ENCODE data around the gene FCN1. TPM values are rescaled to one million over a fixed set of nuclear protein-coding genes. Genes with fewer than 3 reads are reported as not detected.

The FCN1 gene
- total RNA-seq, 1 donor from 2014 or later, result 3.1 TPM

DNA sequence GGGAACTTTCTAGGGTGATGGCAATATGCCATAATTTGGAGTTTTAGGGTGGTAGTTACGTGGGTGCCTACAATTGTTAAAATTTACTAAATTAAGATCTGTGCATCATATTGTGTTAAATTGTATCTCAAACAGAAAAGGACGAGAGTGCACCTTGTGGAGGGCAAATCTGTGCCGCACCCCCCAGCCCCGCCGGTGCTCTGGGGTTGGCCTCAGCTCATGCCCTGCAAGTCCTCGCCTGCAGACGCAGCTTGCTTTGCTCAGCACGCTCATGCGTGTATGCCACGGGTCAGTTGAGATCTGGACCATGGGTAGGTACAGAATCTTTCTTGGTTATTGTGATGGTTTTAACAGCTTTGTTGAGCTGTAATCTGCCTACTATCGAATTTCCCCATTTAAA is 33.7 kb upstream of the FCN1 start:
- DNase-seq (ENCODE audit: low spot score), result no peak

DNA sequence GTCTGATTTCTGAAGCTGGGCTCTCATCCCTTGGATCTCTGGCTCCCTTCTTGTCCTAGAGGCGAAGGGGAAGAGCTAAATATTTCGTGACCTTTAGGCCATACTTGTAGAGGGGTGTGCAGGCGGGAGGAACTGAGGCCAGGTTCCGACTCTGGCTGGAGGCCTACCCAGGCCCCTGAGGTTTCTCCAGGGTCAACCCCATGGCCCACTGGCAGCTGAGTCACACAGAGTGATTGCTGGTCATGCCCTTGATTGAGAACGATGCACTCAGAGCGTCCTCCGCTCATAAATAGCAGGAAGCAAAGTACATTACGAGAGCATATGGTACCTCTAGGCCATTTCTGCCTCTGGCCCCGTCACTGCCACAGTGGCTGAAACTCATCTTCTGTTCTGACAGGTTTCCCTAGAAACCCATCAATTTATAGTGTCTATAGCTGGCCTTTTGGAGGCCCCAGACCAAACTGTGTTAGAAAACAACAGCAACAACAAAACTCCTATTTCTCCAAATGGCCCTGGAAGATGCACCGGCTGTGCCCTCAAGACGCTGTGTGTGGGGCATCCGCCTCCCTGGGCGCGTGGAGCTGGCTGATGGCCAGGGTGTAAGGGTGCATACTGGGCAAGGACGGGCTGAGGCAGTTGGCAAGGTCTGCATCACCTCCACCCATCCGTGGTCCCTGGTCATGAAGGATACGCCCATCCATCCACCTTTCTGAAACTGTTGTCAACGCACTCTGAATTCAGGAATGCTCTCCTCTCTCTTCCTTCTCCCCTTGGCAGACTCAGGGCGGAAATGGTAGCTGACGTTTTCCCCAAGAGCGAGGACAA is 32.9 kb upstream of the FCN1 start:
- DNase-seq (ENCODE audit: low spot score), result no peak

DNA sequence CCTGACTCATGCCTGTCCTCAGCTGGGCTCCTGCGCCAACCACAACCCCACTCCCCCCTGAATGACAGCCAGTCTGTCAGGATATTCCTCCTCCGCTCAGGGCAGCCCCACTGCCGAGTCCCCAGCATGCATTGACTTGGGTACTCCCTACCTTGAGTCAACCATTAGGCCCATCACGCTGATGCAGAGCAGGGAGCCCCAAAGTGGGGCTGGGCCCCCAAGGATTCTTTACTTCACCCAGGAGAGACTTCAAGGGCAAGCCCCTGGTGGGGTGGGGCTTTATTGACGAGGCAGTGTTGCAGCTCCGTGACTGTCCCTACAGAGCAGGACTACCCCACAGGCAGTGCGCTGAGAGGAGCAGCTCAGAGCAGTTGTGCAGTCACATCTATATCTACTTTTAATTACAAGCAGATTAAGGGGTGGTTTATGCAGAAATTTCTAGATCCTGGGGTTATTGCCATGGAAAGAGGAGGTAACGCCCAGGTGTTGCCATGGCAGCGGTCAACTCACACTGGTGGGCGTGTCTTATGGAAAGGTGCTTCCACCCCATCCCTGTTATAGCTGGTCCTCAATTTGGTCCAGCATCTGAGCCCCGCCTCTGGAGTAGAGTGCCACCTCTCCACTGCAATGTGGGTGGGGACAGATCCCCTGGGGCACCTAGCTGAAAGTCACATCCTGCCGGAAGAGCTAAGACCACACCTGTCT is 32.1 kb upstream of the FCN1 start:
- DNase-seq (ENCODE audit: low spot score), result no peak

DNA sequence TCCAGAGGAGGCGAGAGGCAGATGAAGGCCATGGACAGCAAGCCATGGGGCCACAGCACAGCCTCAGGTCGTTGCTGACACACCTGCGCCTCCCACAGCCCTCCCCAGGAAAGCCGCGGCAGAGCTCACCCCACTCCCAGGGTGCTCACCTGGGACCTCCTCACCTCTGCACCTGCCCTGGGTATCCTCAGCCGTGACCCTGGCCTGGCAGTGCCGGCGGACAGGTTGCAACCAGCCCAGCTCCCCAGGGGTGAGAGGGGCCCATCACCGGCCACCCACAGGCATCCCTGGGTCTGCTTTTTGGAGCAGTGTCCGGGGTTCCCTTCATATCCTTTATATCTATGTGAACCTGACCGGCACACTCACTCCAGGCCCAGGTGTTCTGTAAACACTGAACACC is 30.4 kb upstream of the FCN1 start:
- DNase-seq (ENCODE audit: low spot score), result no peak

DNA sequence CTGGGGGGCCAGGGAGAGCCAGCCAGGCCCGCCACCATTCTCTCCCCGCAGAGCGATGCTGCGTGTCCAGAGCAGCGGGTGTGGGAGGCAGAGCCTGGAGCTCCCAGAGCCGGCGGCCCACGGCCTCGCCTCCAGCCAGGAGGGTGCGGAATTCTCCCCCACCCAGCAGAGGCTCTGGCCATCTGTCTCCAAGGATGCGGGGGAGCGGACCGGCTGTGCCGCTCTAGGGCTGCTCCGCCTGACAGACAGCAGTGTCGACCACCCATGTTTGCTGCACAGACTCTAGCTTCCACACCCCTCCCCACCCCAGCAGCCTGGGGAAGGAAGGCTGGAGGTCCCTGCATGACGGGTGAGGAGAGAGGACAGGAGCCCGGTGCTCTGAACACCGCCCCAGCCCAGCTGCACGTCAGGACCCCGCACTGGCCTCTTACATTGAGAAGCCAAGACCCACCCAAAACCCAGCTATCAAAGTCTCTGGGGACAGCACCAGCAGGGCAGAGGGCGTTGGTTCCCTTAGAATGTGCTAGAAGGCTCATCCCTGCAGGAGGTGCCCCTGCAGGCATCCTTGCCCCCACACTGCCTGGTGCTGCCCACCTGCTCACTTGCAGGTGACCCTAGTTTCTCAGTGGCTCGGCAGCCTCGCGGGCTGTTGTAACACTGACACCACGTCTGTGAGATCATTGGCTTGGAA is 29.7 kb upstream of the FCN1 start:
- no peak for DNase-seq (ENCODE audit: low spot score)

DNA sequence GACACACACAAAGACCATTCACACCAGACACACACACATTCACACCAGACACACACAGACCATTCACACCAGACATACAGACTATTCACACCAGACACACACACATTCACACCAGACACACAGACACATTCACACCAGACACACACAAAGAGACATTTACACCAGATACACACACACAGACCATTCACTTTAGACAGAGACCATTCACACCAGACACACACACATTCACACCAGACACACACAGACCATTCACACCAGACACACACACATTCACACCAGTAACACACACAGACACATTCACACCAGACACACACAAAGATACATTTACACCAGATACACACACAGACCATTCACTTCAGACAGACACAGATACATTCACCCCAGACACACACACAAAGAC is 29.0 kb upstream of the FCN1 start:
- no peak for DNase-seq (ENCODE audit: low spot score)

DNA sequence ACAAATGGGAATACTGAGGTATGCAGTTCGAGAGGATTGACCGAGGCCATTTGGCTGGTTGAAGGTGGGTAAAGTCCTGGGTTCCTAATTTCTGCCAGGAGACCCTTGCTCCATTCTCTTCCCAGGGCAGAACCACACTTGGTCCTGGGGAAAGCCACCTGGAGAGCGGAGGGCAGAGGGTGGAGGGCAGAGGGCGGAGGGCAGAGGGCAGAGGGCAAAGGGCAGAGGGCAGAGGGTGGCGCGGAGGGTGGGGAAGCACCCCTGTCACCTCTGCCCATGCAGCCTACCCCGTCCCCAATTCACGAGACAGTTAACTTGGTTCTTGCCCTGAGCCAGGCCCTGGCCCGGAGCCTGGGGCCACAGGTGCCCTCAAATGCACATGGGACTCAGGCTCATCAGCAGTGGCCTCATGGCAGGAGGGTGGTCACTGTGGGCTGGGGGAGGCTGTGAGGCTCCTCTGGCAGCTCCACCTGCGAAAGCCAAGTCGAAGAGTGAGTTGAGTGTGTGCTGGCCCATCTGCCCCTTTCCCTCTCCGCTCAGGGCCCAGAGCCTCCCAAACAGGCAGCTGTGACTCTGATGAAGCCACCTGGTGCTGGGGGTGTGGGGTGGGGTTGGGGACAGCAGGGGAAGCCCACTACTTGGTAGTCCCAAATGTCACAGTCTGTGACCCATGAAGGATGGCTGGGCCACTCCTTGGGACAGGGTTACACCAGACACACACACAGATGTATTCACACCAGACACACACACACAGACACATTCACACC is 28.0 kb upstream of the FCN1 start:
- DNase-seq (ENCODE audit: low spot score), result no peak

DNA sequence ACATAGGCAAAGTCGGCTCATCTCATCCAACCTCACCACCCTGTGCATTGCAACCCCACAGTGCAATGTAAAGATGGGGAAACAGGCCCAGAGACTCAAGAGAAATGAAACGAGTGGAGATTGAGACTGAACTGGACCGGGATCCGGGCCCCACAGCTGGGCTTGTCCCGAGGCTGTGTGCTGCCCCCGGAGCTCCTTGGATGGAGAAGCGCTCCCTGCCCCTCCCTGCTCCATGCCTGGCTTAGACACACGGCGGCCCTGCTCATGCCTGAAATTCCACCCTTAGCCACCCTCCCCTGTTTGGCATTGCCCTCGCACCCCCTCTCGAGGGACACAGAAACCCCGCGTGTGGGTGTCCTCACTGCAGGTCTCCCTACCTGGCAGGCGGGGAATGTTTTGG is 27.2 kb upstream of the FCN1 start:
- DNase-seq (ENCODE audit: low spot score), result no peak

DNA sequence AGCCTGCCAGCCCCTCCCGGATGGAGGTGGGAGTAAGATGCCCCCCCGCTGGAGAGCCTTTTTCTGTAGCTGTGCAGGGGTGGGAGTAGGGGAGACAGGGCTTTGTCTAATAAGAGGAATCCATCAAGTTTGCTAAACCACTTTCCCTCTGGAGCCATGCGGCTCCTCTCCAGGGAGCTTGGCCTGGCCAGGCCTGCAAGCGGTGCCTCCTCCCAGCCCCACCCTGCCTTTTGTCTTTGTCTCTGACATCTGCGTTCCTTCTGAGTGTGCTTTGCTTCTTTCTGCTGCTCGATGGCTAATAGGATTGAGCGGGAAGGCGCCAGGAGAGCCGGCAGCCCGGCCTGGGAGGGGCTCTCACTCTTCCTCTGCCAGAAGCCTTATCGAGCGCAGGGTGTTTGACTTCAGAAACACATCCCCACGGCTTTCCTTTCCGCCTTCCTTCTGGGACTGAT is 26.7 kb upstream of the FCN1 start:
- no peak for DNase-seq (ENCODE audit: low spot score)

DNA sequence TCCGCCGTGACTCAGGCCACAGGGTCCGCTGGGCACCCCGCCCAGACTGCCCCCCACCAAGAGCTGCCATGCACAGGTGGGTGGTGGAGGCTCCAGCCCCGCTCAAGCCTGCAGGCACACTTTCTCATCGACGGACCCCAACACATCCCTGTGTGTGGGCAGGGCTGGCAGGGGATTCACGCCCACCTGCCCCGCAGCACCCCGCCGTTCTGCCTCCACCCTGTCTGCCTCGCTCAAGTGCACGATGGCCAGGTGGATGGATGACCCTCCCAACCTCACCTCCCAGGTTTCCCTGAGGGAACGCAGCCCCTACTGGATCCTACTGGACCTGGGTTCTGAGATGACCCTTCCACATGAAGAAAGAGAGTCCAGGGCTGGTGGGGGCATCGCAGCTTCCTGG is 26.1 kb upstream of the FCN1 start:
- DNase-seq (ENCODE audit: low spot score), result no peak

DNA sequence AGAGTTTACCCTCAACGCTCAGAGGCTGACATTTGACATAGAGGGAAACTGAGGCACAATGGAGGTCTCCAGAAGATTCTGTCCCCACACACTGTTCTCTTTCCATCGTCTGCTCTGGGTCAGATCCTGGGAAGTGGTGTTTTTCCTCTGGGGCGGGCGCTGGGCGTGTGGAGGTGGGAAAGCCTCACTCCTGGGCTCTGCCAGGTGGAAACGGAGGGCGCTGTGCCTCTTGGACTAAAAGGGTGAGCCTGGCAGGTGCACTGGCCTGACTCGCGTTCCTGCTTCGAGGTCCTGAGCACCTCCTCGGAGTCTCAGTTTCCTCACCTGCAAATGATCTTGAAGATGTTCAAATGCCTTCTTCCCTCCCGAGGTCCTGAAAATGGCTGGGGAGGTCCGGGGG is 25.7 kb upstream of the FCN1 start:
- no peak for DNase-seq (ENCODE audit: low spot score)

DNA sequence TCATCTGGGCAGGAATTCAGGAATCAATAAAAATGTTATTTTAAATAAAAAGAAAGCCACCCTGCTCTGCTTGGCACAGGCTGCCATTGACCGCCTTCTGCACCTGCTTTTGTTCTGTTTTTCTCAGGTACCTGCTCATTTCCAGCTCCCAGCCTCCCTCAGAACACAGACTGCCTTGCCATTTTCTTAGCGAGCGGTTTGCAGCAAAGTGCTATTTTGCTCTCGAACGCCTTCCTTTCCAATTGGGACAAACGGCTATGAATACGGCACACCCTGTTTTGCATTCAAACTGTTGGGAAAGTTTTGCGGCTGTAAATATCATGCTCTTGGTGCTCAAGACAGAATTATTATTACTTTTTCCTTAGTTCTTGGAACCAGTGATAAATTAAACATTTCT is 25.1 kb upstream of the FCN1 start:
- no peak for DNase-seq (ENCODE audit: low spot score)

DNA sequence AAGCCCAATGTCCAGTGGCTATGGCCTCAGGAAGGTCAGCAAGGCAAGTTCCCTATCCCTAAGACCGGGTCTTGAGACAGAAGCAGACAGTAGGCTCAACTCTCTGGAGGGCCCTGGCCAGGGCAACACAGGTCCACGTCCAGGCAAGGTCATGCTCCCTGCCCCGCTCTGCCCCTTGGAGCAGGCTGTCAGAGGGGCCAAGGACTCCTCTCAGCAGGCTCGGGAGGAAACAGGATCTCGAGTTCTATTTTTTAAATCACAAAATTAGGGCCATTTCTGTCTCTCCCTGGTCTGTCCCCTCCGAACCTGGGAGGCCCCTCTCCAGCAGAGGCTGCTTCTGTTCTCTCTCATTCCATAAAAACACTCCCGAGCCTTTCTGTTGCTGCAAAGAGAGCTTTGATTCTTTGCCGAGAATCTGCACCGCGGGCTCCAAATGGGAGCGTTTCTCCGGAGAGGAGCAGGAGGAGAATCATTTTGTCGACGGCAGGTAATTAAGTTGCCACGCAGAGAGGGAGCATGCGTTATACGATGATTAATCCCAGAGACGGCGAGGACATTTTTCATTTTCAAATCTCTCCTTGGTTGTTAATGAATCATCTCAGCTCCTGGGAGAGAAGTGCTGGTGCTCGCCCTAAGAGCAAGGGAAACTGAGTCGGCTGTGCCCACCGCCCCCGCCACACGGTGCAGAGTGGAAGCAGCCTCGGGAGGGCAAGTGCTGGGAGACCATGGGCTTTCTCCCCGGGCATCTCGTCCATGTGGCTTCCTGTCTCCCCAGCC is 24.5 kb upstream of the FCN1 start:
- no peak for DNase-seq (ENCODE audit: low spot score)

DNA sequence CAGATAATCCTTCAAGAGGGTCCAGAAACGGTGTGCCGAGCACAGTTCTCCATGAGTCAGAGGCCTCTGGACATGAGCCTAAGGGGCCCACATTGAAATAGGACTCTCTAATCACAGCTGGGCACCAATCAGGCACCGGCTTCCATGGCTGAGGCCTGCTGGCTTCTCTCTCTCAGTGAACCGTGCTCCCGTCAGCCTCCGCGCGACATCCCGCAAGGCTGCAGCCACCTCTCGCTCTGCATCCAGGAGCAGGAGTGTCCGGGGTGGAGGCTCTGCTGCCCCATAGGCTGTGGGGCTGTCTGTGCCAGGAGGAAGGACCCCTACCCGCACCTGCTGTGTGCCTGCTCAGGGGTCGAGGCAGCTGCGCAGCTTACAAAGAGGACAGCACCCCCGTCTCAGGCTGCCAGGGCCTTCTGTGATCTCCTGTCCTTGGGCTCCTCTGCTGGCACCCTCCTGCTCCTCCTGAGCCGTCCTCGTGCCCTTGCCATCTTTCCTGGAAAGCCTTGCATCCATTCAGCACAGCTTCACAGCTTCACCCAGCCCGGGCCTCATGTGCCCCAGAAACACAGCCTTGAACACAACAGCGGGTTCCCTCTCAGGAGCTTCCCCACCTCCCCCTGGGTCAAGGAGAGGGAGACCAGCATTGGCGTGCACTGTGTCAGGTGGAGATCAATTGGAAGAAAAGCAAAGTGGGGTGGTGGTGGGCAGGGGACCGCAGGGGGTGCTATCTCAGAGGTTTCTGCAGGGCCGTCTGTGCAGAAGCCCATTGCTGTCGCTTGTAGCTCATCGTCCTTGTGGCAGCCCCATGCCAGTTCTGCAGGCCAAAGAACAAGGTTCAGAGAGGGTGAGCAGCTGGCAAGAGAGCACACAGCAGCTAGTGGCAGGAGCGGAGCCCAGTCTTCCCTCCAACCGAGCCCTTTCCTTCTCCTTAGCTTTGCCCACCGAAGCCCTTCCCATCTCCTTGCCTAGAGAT is 22.8 kb upstream of the FCN1 start:
- no peak for DNase-seq (ENCODE audit: low spot score)

DNA sequence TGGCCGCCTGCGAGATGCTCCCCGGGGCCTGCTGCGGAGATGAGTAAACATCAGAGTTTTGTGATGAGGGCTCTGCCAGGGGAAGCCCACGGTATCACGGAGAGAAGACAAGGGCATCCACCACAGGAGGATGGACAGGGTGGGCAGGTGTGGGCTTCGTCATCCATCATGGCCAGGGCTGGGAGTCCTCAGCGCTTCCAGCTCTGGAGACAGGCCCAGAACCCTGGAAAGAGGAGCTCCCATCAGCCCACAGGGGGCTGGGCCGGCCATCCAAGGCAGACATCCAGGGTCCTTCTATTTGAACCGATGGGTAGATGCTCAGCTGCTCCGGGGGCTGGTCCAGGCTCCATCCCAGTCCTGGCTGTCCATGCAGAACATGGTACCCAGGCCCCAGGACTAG is 22.1 kb upstream of the FCN1 start:
- DNase-seq (ENCODE audit: low spot score), result no peak

DNA sequence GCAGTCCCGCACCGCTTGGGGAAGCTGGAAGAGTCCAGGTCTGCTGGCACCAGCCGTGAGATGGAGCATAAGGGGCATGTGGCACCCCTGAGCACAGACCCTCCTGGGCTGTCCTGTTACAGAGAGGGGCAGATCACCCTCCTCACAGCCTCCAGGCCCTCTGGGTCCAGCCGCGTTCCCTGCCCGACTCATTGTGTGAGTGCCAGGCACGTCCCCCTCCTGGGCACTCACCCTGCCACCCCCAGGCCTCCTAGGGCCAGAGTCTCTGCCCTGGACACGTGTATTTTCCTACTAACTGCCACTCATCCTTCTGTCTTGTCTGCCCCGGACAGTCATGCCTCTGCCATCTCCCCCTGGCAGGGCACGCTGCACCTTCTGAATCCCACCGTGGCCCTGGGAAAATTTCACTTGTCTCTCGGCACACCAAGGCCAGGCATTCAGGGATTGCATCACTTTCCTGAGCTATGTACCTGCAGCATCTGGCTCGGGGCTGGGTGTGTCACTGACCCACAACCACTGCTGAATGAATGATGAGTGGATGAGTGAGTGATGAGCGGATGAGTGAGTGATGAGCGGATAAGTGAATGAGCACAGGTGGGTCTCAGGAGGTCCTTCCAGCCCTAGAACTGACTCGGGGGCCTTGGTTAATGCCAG is 21.5 kb upstream of the FCN1 start:
- DNase-seq (ENCODE audit: low spot score), result no peak

DNA sequence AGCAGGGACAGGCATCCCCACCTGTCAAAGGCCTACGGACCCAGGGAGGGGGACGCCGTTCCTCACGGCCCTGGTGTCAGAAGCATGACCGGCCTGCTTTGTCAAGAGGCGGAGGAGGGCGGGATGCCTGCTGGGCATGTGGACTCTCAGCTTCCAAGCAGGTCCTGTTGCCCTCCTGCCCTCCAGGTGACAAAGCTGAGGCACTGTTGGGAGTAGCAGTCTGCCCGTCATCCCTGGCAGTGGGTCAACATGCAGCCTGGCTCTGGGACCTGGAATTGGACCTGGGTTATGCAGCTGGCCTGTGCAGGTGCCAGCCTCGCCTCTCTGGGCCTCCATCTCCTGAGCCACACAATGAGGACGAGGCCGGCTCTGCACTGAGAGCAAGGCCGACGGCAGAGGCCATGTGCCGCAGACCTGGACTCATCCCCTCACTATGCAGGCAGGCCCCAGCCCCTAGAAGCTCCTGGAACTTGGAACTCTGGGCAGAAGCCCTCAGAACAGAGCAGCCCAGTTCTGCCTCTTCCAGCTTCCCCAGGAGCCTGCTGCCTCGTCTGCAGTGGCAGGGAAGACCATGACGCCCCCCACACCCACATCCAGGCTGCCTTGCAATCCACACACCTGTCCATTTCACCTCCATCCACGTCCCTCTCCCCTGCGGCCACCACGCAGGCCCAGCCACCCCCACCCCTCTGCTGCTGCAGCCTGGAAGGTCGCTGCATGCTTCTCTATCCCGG is 20.8 kb upstream of the FCN1 start:
- DNase-seq (ENCODE audit: low spot score), result no peak

DNA sequence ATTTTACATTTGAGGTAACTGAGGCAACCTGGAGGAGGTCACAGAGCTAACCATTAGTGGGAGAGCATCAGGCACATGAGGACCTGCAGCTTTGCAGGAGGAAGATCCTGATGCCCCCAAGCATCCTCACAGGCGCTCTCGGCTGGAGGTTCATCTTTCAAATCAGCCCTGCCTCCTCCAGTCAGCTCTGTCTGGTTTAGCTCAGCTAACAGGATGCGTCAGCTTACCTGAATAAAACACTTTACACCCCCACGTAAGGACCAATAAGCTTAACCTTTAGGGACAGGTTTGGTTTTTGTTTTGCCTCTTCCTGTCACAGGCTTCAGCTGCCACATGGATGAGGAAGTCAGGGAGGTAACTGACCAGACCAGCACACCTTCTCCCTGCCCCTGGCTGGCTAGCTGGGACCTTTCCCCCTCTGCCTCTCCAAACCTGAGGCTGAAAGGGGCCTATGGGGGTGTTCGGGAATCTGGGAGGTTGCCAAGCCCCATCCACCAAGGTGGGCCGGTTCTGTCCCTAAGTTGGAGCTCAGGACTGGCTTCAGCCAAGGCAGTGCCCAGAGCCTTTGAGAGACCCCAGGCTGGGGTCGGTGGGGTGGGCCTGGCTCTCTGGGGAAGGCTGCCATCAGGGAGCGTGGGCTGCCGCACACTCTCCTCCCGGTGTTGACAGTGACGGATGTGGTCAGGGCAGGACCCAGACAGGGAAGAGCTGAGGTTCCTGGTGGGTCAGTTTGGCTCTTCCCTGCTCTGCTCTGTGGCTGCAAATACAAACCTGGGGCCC is 20.0 kb upstream of the FCN1 start:
- DNase-seq (ENCODE audit: low spot score), result no peak

Measured in ureter (tissue), 1 donor.